Urinary bladder (tissue), 4 donors: ENCODE measurements around the gene FRMD4A. TPM values are rescaled to one million over a fixed set of nuclear protein-coding genes. Genes with fewer than 3 reads are reported as not detected.

Source experiments
- DNase-seq: peaks from one replicate; pipeline ENCODE4 v3.0.0-alpha.2; 2015; ENCODE audit errors: extremely low spot score
- H3K27ac ChIP-seq: one replicate; pipeline ENCODE4 v1.5.1; 2013; ENCODE audit warnings: low read depth, mild to moderate bottlenecking, moderate library complexity
- H3K36me3 ChIP-seq: one replicate; pipeline ENCODE4 v1.6.1; 2013; ENCODE audit warnings: mild to moderate bottlenecking, moderate library complexity; ENCODE audit not compliant: insufficient read depth
- H3K4me1 ChIP-seq: one replicate; pipeline ENCODE4 v1.6.1; 2013; ENCODE audit warnings: mild to moderate bottlenecking, moderate library complexity; ENCODE audit not compliant: insufficient read depth
- H3K4me3 ChIP-seq: one replicate; pipeline ENCODE4 v1.5.1; 2013; ENCODE audit warnings: low read depth, low read length
- WGBS: extraction: QIAGEN DNeasy Blood & Tissue Kit; methylation state at CpG from one replicate; pipeline ENCODE4 v1.1.7; 2013; 5-methylcytosine and 5-hydroxymethylcytosine counted together
- polyA plus RNA-seq: library from polyadenylated mRNA; stranded (reverse); fragments of 200-250 nt; gene quantifications from one replicate; pipeline ENCODE4 v1.2.3, GENCODE V29; 2013
- total RNA-seq: library from RNA; depleted of rRNA; stranded (reverse); fragments of >200 nt; gene quantifications from one replicate; pipeline ENCODE4 v1.2.3, GENCODE V29; 2014
- donor health status: healthy with polysubstance abuse.
- donor health status: healthy.

The FRMD4A gene
- total and polyA plus RNA-seq, 2 donors: 15.1 to 32.9 TPM

DNA sequence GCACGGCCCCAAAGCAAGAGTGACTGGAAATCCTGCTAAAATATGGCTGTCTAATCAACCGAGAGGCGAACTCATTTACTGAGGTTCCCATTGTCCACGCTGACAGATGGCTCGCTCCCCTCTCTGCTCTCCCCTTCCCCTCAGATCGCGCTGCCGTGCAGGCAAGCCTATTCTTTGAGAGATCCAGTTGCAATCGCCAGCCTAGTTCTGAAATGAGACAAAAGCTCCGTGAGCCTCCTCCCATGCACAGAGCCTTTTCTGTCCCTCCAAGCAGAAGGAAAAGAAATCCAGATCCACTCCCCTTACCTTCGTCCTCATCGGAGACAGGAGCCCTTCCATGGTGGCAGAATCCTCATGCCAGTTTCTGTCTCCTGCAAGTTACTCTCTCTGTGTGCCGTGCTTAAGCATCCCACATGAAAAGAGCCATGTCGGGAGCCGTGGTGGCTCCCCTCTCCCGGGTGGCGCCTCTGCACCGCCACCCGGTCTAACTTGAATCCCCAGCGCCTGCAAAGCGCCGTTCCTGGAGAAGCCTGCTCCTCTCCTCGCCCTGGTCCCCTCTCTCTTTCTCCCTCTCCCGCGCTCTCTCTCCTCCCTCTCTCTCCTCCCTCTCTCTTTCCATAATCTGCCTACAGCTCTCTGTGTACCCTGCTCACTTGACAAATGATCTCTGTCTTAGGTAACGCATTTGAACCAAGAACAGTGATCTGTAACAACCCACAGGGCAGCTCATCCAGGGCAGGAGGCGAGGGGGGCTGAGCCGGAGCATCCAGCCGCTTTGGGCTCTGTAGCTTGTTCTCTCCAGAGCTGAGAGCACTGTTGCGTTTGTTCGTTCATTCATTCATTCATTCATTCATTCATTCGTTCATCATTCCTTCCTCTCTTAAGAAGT is 156.8 kb downstream of the FRMD4A start:
- Histone ChIP-seq H3K36me3 (no peaks in the 10 kb centered on the region), H3K4me1 (no peaks in the 10 kb centered on the region), H3K4me3 (peak overlapping the region; percentile 36), H3K27ac (no peak overlapping the region)
- DNase-seq: no peak
- whole genome bisulfite sequencing: 2% methylated on average over 32 of the region's 32 CpGs

- no peaks in the 10 kb centered on the region for H3K4me1 ChIP-seq
- H3K27ac ChIP-seq: no peak overlapping the region
- no peak for DNase-seq
- WGBS: 2% methylated on average over 6 of the region's 6 CpGs
- H3K36me3 ChIP-seq: no peaks in the 10 kb centered on the region
- H3K4me3 ChIP-seq: peak overlapping the region; percentile 36
Observed at GRCh38 chr10:14173391-14173705, 157.4 kb downstream of the FRMD4A start.

- WGBS: 81% methylated on average over 13 of the region's 13 CpGs
- no peak for DNase-seq
- Histone ChIP-seq H3K4me3 (no peak overlapping the region), H3K36me3 (no peaks in the 10 kb centered on the region), H3K4me1 (no peaks in the 10 kb centered on the region), H3K27ac (no peak overlapping the region)
Observed at GRCh38 chr10:14172336-14172950, 158.3 kb downstream of the FRMD4A start.

DNA sequence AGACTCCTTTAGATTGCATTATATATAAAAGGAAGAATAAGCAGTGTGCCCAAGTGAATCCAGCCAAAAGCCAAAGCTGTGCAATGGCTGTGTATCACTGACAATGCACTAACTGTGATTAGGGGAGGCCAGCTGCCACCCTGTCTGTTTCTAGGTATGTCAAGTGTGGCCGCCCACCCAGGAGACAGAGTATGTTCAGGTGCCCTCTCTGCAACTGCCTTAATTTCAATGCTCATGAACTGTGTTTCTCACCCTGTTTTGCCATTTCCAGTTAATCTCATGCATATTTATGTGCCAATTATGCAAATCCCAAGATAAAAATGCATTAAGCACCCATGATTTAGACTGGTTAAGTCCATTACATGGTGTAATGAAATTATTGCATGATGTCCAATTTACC is 159.4 kb downstream of the FRMD4A start:
- no peaks in the 10 kb centered on the region for H3K4me1 ChIP-seq
- H3K4me3 ChIP-seq: no peak overlapping the region
- WGBS: 96% methylated on average over 1 of the region's 1 CpG
- H3K27ac ChIP-seq: no peak overlapping the region
- no peak for DNase-seq
- H3K36me3 ChIP-seq: no peaks in the 10 kb centered on the region

DNA sequence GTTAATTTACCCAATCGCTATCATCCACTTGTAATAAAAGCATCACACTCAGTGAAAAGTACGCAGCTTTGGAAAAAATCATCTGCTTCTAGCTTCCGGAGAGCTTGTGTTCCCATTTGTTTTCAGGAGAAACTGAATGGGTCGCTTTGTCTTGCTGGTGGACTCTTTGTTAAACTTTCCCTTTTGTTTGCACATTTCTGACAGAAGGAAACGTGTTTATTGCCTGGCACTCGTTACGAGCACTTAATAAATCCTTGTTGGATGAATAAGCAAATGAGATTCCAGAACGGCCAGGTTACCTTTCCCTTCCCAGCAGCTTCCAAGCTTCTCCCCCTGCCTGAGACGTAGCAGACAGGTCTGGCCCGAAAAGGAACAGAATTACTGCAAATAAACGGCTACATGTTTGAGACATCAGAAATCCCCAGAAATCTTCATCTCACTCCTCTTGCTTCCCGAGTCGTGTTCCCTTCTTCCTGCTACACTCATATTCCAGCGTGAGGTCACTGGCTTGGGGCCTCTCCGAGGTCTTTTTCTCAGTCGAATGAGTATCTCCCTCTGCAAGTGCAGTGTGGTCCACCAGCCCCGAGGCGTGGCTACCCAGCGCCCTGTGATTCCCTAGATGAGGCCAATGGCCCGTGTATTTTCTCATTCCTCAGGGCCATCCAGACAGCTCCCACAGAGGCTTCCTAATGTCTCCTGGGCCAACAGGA is 167.2 kb downstream of the FRMD4A start:
- Histone ChIP-seq H3K4me1 (no peaks in the 10 kb centered on the region), H3K4me3 (no peak overlapping the region), H3K27ac (no peak overlapping the region), H3K36me3 (no peaks in the 10 kb centered on the region)
- DNase-seq: no peak
- WGBS: 29% methylated on average over 20 of the region's 20 CpGs

DNA sequence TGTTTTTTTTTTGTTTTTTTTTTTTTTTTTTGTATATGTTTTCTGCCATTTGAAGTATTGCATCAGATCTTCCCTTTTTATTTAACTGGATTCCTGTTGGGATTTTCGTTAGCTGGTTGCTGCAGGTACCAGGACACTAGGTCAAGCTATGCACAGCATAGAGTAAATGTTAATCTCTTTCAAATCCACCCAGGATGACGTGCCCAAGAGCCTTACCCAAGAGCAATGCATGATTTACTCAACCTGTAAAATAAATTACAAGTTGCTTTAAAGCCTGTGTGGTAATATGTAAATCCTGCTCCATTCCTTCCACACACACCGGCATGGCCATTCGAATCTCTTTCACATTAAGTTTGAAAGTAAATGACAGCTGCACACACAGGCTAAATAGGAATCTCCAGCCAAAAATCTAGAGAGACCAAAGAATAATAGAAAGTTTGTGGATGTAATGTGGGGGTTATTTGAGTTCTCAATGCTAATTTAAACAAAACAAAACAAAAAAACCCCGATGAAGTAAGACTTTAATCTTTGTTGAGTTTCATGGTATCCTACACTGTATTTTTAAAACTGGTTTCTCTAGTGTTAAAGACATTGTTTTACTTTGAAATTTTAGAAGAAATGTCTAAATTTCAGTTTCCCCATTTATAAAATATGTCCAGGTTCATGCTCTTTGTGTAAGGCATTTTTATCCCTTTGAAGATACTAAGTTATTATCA is 167.9 kb downstream of the FRMD4A start:
- Histone ChIP-seq H3K4me3 (no peak overlapping the region), H3K27ac (no peak overlapping the region), H3K4me1 (no peaks in the 10 kb centered on the region), H3K36me3 (no peaks in the 10 kb centered on the region)
- WGBS: 35% methylated on average over 5 of the region's 5 CpGs
- no peak for DNase-seq

- Histone ChIP-seq H3K4me1 (no peaks in the 10 kb centered on the region), H3K27ac (no peak overlapping the region), H3K36me3 (no peaks in the 10 kb centered on the region), H3K4me3 (no peak overlapping the region)
- DNase-seq: no peak
- WGBS: 92% methylated on average over 5 of the region's 5 CpGs
Observed at GRCh38 chr10:14162061-14162460, 168.7 kb downstream of the FRMD4A start.

- Histone ChIP-seq H3K4me3 (no peak overlapping the region), H3K27ac (no peak overlapping the region), H3K36me3 (no peaks in the 10 kb centered on the region), H3K4me1 (no peaks in the 10 kb centered on the region)
- 97% methylated on average over 1 of the region's 1 CpG for WGBS
- no peak for DNase-seq
Observed at GRCh38 chr10:14160299-14160698, 170.4 kb downstream of the FRMD4A start.

DNA sequence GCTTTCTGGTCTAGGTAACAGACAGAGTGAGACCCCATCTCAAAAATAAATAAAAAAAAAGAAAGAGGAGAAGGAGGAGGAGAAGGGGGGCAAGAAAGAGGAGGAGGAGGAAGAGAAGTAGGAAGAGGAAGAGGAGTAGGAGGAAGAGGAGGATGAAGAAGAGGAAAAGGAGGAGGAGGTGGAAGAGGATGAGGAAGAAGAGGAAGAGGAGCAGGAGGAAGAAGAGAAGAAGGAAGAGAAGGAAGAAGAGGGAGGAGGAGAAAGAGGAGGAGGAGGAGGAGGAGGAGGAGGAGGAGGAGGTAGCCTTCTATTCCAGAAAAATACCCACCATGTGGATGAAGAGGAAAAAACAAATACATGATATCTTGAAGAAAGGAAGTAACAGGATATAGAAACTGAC is 172.1 kb downstream of the FRMD4A start:
- no peak overlapping the region for H3K27ac ChIP-seq
- no peak for DNase-seq
- H3K4me1 ChIP-seq: no peaks in the 10 kb centered on the region
- H3K4me3 ChIP-seq: no peak overlapping the region
- no peaks in the 10 kb centered on the region for H3K36me3 ChIP-seq

GRCh38 chr10:14156104-14156503 is 174.6 kb downstream of the FRMD4A start:
- no peak overlapping the region for H3K27ac ChIP-seq
- WGBS: 91% methylated on average over 5 of the region's 5 CpGs

GRCh38 chr10:14153570-14154055 is 177.1 kb downstream of the FRMD4A start:
- DNase-seq: no peak
- no peaks in the 10 kb centered on the region for H3K4me1 ChIP-seq
- no peaks in the 10 kb centered on the region for H3K36me3 ChIP-seq
- H3K27ac ChIP-seq: no peak overlapping the region
- no peak overlapping the region for H3K4me3 ChIP-seq
- 73% methylated on average over 17 of the region's 17 CpGs for WGBS

More at GRCh38 chr10:14156104-14156503, 174.6 kb downstream of the FRMD4A start:
- H3K36me3 ChIP-seq: no peaks in the 10 kb centered on the region
- no peak for DNase-seq
- H3K4me3 ChIP-seq: no peak overlapping the region
- H3K4me1 ChIP-seq: no peaks in the 10 kb centered on the region

DNA sequence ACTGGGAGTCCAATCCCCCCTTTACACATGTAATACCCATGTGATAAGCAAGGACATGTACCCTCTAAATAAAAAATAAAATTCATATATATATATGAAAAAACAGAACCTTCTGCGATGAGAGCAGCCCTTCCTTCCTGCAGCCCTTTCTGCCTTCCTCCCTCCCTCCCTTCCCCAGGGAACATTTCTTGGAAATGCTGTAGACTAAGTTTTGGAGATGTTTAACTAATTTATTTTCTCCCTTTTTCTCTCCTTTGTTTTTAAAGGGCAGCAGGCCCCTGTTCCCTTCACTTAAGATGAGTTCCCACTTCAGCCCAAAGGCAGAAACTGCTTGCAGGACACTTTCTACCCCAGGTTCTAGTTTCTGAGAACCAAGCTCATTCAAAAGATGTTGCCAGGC is 179.2 kb downstream of the FRMD4A start:
- Histone ChIP-seq H3K36me3 (no peaks in the 10 kb centered on the region), H3K4me1 (no peaks in the 10 kb centered on the region), H3K4me3 (no peak overlapping the region), H3K27ac (no peak overlapping the region)
- no peak for DNase-seq
- 71% methylated on average over 1 of the region's 1 CpG for WGBS

DNA sequence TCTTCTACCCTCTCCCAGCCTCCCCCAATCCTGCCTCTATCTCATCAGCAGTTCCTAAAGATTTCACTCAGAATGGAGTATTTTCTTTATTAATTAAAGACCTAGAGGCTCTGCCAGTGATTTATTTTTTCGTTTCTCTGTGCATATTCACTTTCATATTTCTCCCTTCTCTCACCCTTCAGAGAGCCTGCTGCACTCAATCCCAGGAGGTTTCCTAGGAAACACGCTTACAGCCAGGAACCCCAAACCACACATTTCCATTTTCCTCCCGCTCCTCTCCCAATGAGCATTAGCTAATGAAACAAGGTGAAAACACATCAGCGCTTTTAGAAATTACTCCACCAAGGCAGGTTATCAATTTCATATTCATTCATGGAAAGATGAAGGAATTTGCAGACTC is 180.2 kb downstream of the FRMD4A start:
- DNase-seq: no peak
- WGBS: 69% methylated on average over 4 of the region's 4 CpGs

More for the DNA sequence above, 180.2 kb downstream of the FRMD4A start:
- H3K4me3 ChIP-seq: no peak overlapping the region
- no peaks in the 10 kb centered on the region for H3K4me1 ChIP-seq
- H3K27ac ChIP-seq: no peak overlapping the region
- no peaks in the 10 kb centered on the region for H3K36me3 ChIP-seq
